ENCODE results near the gene KIAA1549.

The KIAA1549 gene

GRCh38 chr7:138837627-138838026 lies 143.6 kb downstream of the KIAA1549 start:
- Histone ChIP-seq H3K27ac (ENCODE audit: low read length) (no peak overlapping the region), H3K36me3 (ENCODE audit: insufficient read depth, low read depth, low read length) (peaks cover 49% of the 10 kb centered on the region), H3K27me3 (ENCODE audit: insufficient read depth, low read length) (no peaks in the 10 kb centered on the region), H3K9ac (ENCODE audit: low read depth, low read length) (no peak overlapping the region), H3K4me3 (ENCODE audit: low read length) (no peak overlapping the region), H3K4me1 (ENCODE audit: insufficient read depth, low read length) (peaks cover 4% of the 10 kb centered on the region; the same call in 1 of the 2 replicates), H3K9me3 (ENCODE audit: insufficient read depth, low read depth, low read length) (no peaks in the 10 kb centered on the region)

- H3K4me1 ChIP-seq (ENCODE audit: insufficient read depth, low read length), result no peaks in the 10 kb centered on the region
- no peak overlapping the region for H3K4me3 ChIP-seq (ENCODE audit: low read length)
- H3K9me3 ChIP-seq (ENCODE audit: insufficient read depth, low read depth, low read length), result no peaks in the 10 kb centered on the region
- peaks cover 41% of the 10 kb centered on the region for H3K36me3 ChIP-seq (ENCODE audit: insufficient read depth, low read depth, low read length)
- no peak overlapping the region for H3K27ac ChIP-seq (ENCODE audit: low read length)
- H3K9ac ChIP-seq (ENCODE audit: low read depth, low read length), result no peak overlapping the region
- no peaks in the 10 kb centered on the region for H3K27me3 ChIP-seq (ENCODE audit: insufficient read depth, low read length)
Measured at GRCh38 chr7:138835087-138835486, 146.1 kb downstream of the KIAA1549 start.

- H3K4me3 ChIP-seq (ENCODE audit: low read length), result no peak overlapping the region
- H3K27ac ChIP-seq (ENCODE audit: low read length), result no peak overlapping the region
- H3K9ac ChIP-seq (ENCODE audit: low read depth, low read length), result no peak overlapping the region
- no peaks in the 10 kb centered on the region for H3K27me3 ChIP-seq (ENCODE audit: insufficient read depth, low read length)
- H3K36me3 ChIP-seq (ENCODE audit: insufficient read depth, low read depth, low read length), result peaks cover 40% of the 10 kb centered on the region
- no peaks in the 10 kb centered on the region for H3K9me3 ChIP-seq (ENCODE audit: insufficient read depth, low read depth, low read length)
- H3K4me1 ChIP-seq (ENCODE audit: insufficient read depth, low read length), result no peaks in the 10 kb centered on the region
Measured at GRCh38 chr7:138834583-138834982, 146.6 kb downstream of the KIAA1549 start.

- Histone ChIP-seq H3K9me3 (ENCODE audit: insufficient read depth, low read depth, low read length) (no peaks in the 10 kb centered on the region), H3K4me1 (ENCODE audit: insufficient read depth, low read length) (no peaks in the 10 kb centered on the region), H3K27ac (ENCODE audit: low read length) (no peak overlapping the region), H3K36me3 (ENCODE audit: insufficient read depth, low read depth, low read length) (peaks cover 33% of the 10 kb centered on the region), H3K9ac (ENCODE audit: low read depth, low read length) (no peak overlapping the region), H3K4me3 (ENCODE audit: low read length) (no peak overlapping the region), H3K27me3 (ENCODE audit: insufficient read depth, low read length) (no peaks in the 10 kb centered on the region)
Measured at GRCh38 chr7:138833596-138833995, 147.6 kb downstream of the KIAA1549 start.

GRCh38 chr7:138832966-138833365 lies 148.2 kb downstream of the KIAA1549 start:
- peaks cover 27% of the 10 kb centered on the region for H3K36me3 ChIP-seq (ENCODE audit: insufficient read depth, low read depth, low read length)
- H3K27me3 ChIP-seq (ENCODE audit: insufficient read depth, low read length), result no peaks in the 10 kb centered on the region
- H3K4me3 ChIP-seq (ENCODE audit: low read length), result no peak overlapping the region
- H3K9ac ChIP-seq (ENCODE audit: low read depth, low read length), result no peak overlapping the region
- no peaks in the 10 kb centered on the region for H3K9me3 ChIP-seq (ENCODE audit: insufficient read depth, low read depth, low read length)
- no peaks in the 10 kb centered on the region for H3K4me1 ChIP-seq (ENCODE audit: insufficient read depth, low read length)
- H3K27ac ChIP-seq (ENCODE audit: low read length), result no peak overlapping the region

- Histone ChIP-seq H3K4me3 (ENCODE audit: low read length) (no peak overlapping the region), H3K27ac (ENCODE audit: low read length) (no peak overlapping the region), H3K9ac (ENCODE audit: low read depth, low read length) (no peak overlapping the region), H3K9me3 (ENCODE audit: insufficient read depth, low read depth, low read length) (no peaks in the 10 kb centered on the region), H3K27me3 (ENCODE audit: insufficient read depth, low read length) (no peaks in the 10 kb centered on the region), H3K36me3 (ENCODE audit: insufficient read depth, low read depth, low read length) (peaks cover under 1% of the 10 kb centered on the region; the same call in 1 of the 2 replicates), H3K4me1 (ENCODE audit: insufficient read depth, low read length) (no peaks in the 10 kb centered on the region)
Measured at GRCh38 chr7:138829335-138829734, 151.9 kb downstream of the KIAA1549 start.

- H3K27ac ChIP-seq (ENCODE audit: low read length), result no peak overlapping the region
- no peaks in the 10 kb centered on the region for H3K9me3 ChIP-seq (ENCODE audit: insufficient read depth, low read depth, low read length)
- H3K9ac ChIP-seq (ENCODE audit: low read depth, low read length), result no peak overlapping the region
- no peaks in the 10 kb centered on the region for H3K27me3 ChIP-seq (ENCODE audit: insufficient read depth, low read length)
- H3K4me3 ChIP-seq (ENCODE audit: low read length), result no peak overlapping the region
- no peaks in the 10 kb centered on the region for H3K4me1 ChIP-seq (ENCODE audit: insufficient read depth, low read length)
- no peaks in the 10 kb centered on the region for H3K36me3 ChIP-seq (ENCODE audit: insufficient read depth, low read depth, low read length)
Measured at GRCh38 chr7:138828302-138828701, 152.9 kb downstream of the KIAA1549 start.

GRCh38 chr7:138825049-138825721 lies 156.0 kb downstream of the KIAA1549 start:
- Histone ChIP-seq H3K27ac (ENCODE audit: low read length) (no peak overlapping the region), H3K4me3 (ENCODE audit: low read length) (no peak overlapping the region), H3K36me3 (ENCODE audit: insufficient read depth, low read depth, low read length) (no peaks in the 10 kb centered on the region), H3K9ac (ENCODE audit: low read depth, low read length) (no peak overlapping the region), H3K9me3 (ENCODE audit: insufficient read depth, low read depth, low read length) (no peaks in the 10 kb centered on the region), H3K27me3 (ENCODE audit: insufficient read depth, low read length) (no peaks in the 10 kb centered on the region), H3K4me1 (ENCODE audit: insufficient read depth, low read length) (no peaks in the 10 kb centered on the region; the same call in 1 of the 2 replicates)

- Histone ChIP-seq H3K27ac (ENCODE audit: low read length) (no peak overlapping the region), H3K36me3 (ENCODE audit: insufficient read depth, low read depth, low read length) (no peaks in the 10 kb centered on the region), H3K9me3 (ENCODE audit: insufficient read depth, low read depth, low read length) (no peaks in the 10 kb centered on the region), H3K4me3 (ENCODE audit: low read length) (no peak overlapping the region), H3K4me1 (ENCODE audit: insufficient read depth, low read length) (no peaks in the 10 kb centered on the region; the same call in 1 of the 2 replicates), H3K9ac (ENCODE audit: low read depth, low read length) (no peak overlapping the region), H3K27me3 (ENCODE audit: insufficient read depth, low read length) (no peaks in the 10 kb centered on the region)
Measured at GRCh38 chr7:138822867-138823535, 158.2 kb downstream of the KIAA1549 start.

- H3K27me3 ChIP-seq (ENCODE audit: insufficient read depth, low read length), result no peaks in the 10 kb centered on the region
- no peak overlapping the region for H3K9ac ChIP-seq (ENCODE audit: low read depth, low read length)
- no peaks in the 10 kb centered on the region; the same call in 1 of the 2 replicates for H3K4me1 ChIP-seq (ENCODE audit: insufficient read depth, low read length)
- H3K27ac ChIP-seq (ENCODE audit: low read length), result no peak overlapping the region
- no peaks in the 10 kb centered on the region for H3K9me3 ChIP-seq (ENCODE audit: insufficient read depth, low read depth, low read length)
- H3K4me3 ChIP-seq (ENCODE audit: low read length), result no peak overlapping the region
- H3K36me3 ChIP-seq (ENCODE audit: insufficient read depth, low read depth, low read length), result no peaks in the 10 kb centered on the region
Measured at GRCh38 chr7:138821912-138822311, 159.3 kb downstream of the KIAA1549 start.

- Histone ChIP-seq H3K27ac (ENCODE audit: low read length) (no peak overlapping the region), H3K9me3 (ENCODE audit: insufficient read depth, low read depth, low read length) (no peaks in the 10 kb centered on the region), H3K4me1 (ENCODE audit: insufficient read depth, low read length) (no peaks in the 10 kb centered on the region; the same call in 1 of the 2 replicates), H3K36me3 (ENCODE audit: insufficient read depth, low read depth, low read length) (no peaks in the 10 kb centered on the region), H3K4me3 (ENCODE audit: low read length) (no peak overlapping the region), H3K9ac (ENCODE audit: low read depth, low read length) (no peak overlapping the region), H3K27me3 (ENCODE audit: insufficient read depth, low read length) (no peaks in the 10 kb centered on the region)
Measured at GRCh38 chr7:138819625-138820024, 161.6 kb downstream of the KIAA1549 start.

- no peak overlapping the region for H3K4me3 ChIP-seq (ENCODE audit: low read length)
- H3K27me3 ChIP-seq (ENCODE audit: insufficient read depth, low read length), result no peaks in the 10 kb centered on the region
- no peak overlapping the region for H3K27ac ChIP-seq (ENCODE audit: low read length)
- H3K4me1 ChIP-seq (ENCODE audit: insufficient read depth, low read length), result no peaks in the 10 kb centered on the region; the same call in 1 of the 2 replicates
- H3K9ac ChIP-seq (ENCODE audit: low read depth, low read length), result no peak overlapping the region
- no peaks in the 10 kb centered on the region for H3K9me3 ChIP-seq (ENCODE audit: insufficient read depth, low read depth, low read length)
- H3K36me3 ChIP-seq (ENCODE audit: insufficient read depth, low read depth, low read length), result no peaks in the 10 kb centered on the region
Measured at GRCh38 chr7:138816650-138817049, 164.5 kb downstream of the KIAA1549 start.
